Measurements from ENCODE around the gene THRA.
A peak's percentile ranks its signal among the peaks of the same experiment; 100 is the strongest.

Gene THRA

GRCh38 chr17:40060887-40061608, 1.7 kb upstream of the THRA start:
- no peak for DNase-seq (ENCODE audit: low read depth)
- no peak for TF ChIP-seq CTCF (IDR thresholded peaks at IDR 0.05; ENCODE audit: insufficient read depth, low read depth, low read length, missing control alignments)

GRCh38 chr17:40061609-40062038, 1.1 kb upstream of the THRA start:
- no peak for DNase-seq (ENCODE audit: low read depth)
- H3K4me3 ChIP-seq (ENCODE audit: low read depth, low read length), result no peak overlapping the region
- TF ChIP-seq CTCF (IDR thresholded peaks at IDR 0.05; ENCODE audit: insufficient read depth, low read depth, low read length, missing control alignments), result no peak

More at GRCh38 chr17:40060887-40061608, 1.7 kb upstream of the THRA start:
- no peak overlapping the region for H3K4me3 ChIP-seq (ENCODE audit: low read depth, low read length)

GRCh38 chr17:40063187-40063771, 514 bp downstream of the THRA start:
- peak overlapping the region; percentile 59 for H3K4me3 ChIP-seq (ENCODE audit: low read depth, low read length)
- peak; percentile 41 for DNase-seq (ENCODE audit: low read depth)
- TF ChIP-seq CTCF (IDR thresholded peaks at IDR 0.05; ENCODE audit: insufficient read depth, low read depth, low read length, missing control alignments), result no peak

- H3K4me3 ChIP-seq (ENCODE audit: low read depth, low read length), result no peak overlapping the region
- TF ChIP-seq CTCF (IDR thresholded peaks at IDR 0.05; ENCODE audit: insufficient read depth, low read depth, low read length, missing control alignments), result no peak
- DNase-seq (ENCODE audit: low read depth), result no peak
These were observed 1.3 kb downstream of the THRA start for GRCh38 chr17:40063901-40064531.

- H3K4me3 ChIP-seq (ENCODE audit: low read depth, low read length), result no peak overlapping the region
These were observed 2.4 kb downstream of the THRA start for GRCh38 chr17:40064971-40065768.

More at GRCh38 chr17:40064971-40065768, 2.4 kb downstream of the THRA start:
- no peak for DNase-seq (ENCODE audit: low read depth)
- no peak for TF ChIP-seq CTCF (IDR thresholded peaks at IDR 0.05; ENCODE audit: insufficient read depth, low read depth, low read length, missing control alignments)
